Aorta (tissue), 5 donors: Measurements from ENCODE around the gene SLAMF8. TPM values are rescaled to one million over a fixed set of nuclear protein-coding genes. Genes with fewer than 3 reads are reported as not detected.

Source experiments
- ATAC-seq: fragments of 200-7000 bp; cut with Tn5 transposase; one replicate; pipeline ENCODE4 v1.9.1; 2022; ENCODE audit warnings: moderate library complexity; ENCODE audit not compliant: low FRiP score
- DNase-seq, 2 donors: peaks; one replicate each; pipeline ENCODE4 v3.0.0-alpha.2; 2020
- H3K27ac ChIP-seq, 2 donors: one replicate each; pipeline ENCODE4 v1.5.1; 2013; ENCODE audit warnings: low read length in 2 of 2, mild to moderate bottlenecking in 2 of 2, moderate library complexity in 2 of 2, control low read depth in 1 of 2, inconsistent platforms in 1 of 2, low read depth in 1 of 2
- H3K27me3 ChIP-seq, 2 donors: one replicate each; pipeline ENCODE4 v1.6.1; 2013; ENCODE audit warnings: control low read depth in 1 of 2, low read length in 1 of 2, mild to moderate bottlenecking in 1 of 2, moderate library complexity in 1 of 2; ENCODE audit not compliant: insufficient read depth in 2 of 2, control insufficient read depth in 1 of 2
- H3K36me3 ChIP-seq, 2 donors: one replicate each; pipeline ENCODE4 v1.6.1; 2013; ENCODE audit warnings: control low read depth in 1 of 2, low read length in 1 of 2, mild to moderate bottlenecking in 1 of 2; ENCODE audit not compliant: insufficient read depth in 2 of 2, control insufficient read depth in 1 of 2
- H3K4me1 ChIP-seq, 2 donors: one replicate each; pipeline ENCODE4 v1.6.1; 2013; ENCODE audit warnings: low read length in 2 of 2, control low read depth in 1 of 2, mild to moderate bottlenecking in 1 of 2, moderate library complexity in 1 of 2; ENCODE audit not compliant: insufficient read depth in 2 of 2, control insufficient read depth in 1 of 2
- H3K4me3 ChIP-seq, 2 donors: one replicate each; pipeline ENCODE4 v1.5.1; 2013; ENCODE audit warnings: low read length in 2 of 2, control low read depth in 1 of 2, mild to moderate bottlenecking in 1 of 2
- H3K9me3 ChIP-seq: one replicate; pipeline ENCODE4 v1.6.1; 2013; ENCODE audit warnings: mild to moderate bottlenecking, low read length; ENCODE audit not compliant: control insufficient read depth
- WGBS, 2 donors: extraction: QIAGEN DNeasy Blood & Tissue Kit; methylation state at CpG; one replicate each; pipeline ENCODE4 v1.1.7; 2013; 5-methylcytosine and 5-hydroxymethylcytosine counted together
- intact Hi-C, 2 donors: fragments of 100-400 bp; cut with DNase I; formaldehyde crosslinking; loops; one replicate each; pipeline versions ENCODE4 v1.14.2 to v1.15.0; 2022
- polyA plus RNA-seq, 2 donors: library from polyadenylated mRNA; stranded (reverse); fragments of 200-250 nt; gene quantifications; one replicate each; pipeline ENCODE4 v1.2.3, GENCODE V29; 2013
- total RNA-seq, 2 donors: library from RNA; stranded (reverse); fragmentation: NEBNext Ultra II Directional; extraction: Animal tissue kit (Norgen Biotek cat#: 25700); gene quantifications; one replicate each; pipeline ENCODE4 v1.2.1, GENCODE V29; 2021
- donor health status: healthy with polysubstance abuse.
- donor health status: Bipolar disorder and iron deficiency.
- donor health status: DM: no; HTN: no; CAD: no.
- donor health status: DM: no; HTN: no; CAD: no.
- donor health status: DM: yes; HTN: yes; CAD: no.

The SLAMF8 gene
- total and polyA plus RNA-seq, 4 donors = 1.3 to 12.8 (median 5.9) TPM

DNA sequence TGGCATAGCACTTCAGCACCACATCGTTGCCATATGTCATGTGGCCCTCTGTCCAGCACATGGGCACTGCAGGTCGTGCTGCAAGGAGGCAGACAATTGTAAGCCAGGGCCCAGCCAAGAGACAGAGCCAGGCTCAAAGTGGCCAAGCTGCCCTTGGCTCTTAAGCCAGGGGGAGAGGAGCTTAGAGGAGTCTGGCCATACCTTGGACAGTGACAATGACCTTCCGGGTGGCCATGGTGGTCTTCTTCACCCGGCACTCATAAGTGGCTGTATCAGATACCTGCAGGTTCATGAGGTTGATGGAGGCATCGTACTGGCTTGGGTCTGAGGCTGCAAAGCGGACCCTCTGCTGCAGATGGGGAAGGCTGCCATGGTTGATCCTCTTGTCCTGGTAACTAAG lies 31.2 kb downstream of the SLAMF8 start:
- ATAC-seq = no peak
- intact Hi-C loops = loop anchor here in 1 of 2 donors (5.0 kb wide), 1 partner anchor 61 kb away; no protein-coding TSS in a partner anchor
- no peak overlapping the region for H3K27ac ChIP-seq
- no peaks in the 10 kb centered on the region for H3K27me3 ChIP-seq
- no peaks in the 10 kb centered on the region for H3K36me3 ChIP-seq
- WGBS, 2 donors = 88 to 92% methylated on average over 6 of the region's 6 CpGs
- no peak overlapping the region for H3K4me3 ChIP-seq
- H3K4me1 ChIP-seq = no peaks in the 10 kb centered on the region
- DNase-seq = no peak
- H3K9me3 ChIP-seq = no peaks in the 10 kb centered on the region

GRCh38 chr1:159859767-159860322 lies 33.2 kb downstream of the SLAMF8 start:
- H3K4me3 ChIP-seq = no peak overlapping the region
- H3K27ac ChIP-seq = no peak overlapping the region
- H3K36me3 ChIP-seq = no peaks in the 10 kb centered on the region
- intact Hi-C loops = loop anchor here in 1 of 2 donors (5.0 kb wide), 1 partner anchor 63 kb away; no protein-coding TSS in a partner anchor
- ATAC-seq (no peak), DNase-seq (no peak)
- no peaks in the 10 kb centered on the region for H3K9me3 ChIP-seq
- H3K4me1 ChIP-seq = no peaks in the 10 kb centered on the region
- H3K27me3 ChIP-seq = no peaks in the 10 kb centered on the region
- WGBS, 2 donors = 76 to 81% methylated on average over 7 of the region's 7 CpGs

DNA sequence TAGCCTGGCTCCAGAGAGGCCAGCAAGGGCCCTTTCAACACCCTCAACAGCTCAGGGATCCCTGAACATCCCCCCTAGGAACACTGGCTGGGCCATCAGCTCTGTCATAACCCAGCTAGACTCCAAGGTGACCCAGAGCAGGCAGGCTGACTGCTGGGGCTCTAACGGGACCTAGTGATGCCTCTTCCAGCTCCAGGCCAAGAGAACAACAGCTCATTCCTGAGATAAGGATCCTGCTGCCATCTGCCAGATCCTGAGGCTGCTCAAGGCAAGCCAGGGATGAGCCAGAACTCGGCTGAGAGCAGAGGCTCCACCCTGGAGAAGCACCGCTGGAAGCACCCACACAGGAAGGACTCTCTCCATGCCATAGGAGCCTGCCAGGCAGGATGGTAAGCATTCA lies 33.8 kb downstream of the SLAMF8 start:
- 48 to 51% methylated on average over 3 of the region's 3 CpGs for whole genome bisulfite sequencing, 2 donors
- intact Hi-C loops = no loop called here
- Histone ChIP-seq H3K9me3 (no peaks in the 10 kb centered on the region), H3K4me3 (no peak overlapping the region), H3K36me3 (no peaks in the 10 kb centered on the region), H3K4me1 (no peaks in the 10 kb centered on the region), H3K27ac (no peak overlapping the region), H3K27me3 (no peaks in the 10 kb centered on the region)
- ATAC-seq (no peak), DNase-seq (no peak)

GRCh38 chr1:159861218-159861617 lies 34.5 kb downstream of the SLAMF8 start:
- Histone ChIP-seq H3K4me1 (no peaks in the 10 kb centered on the region), H3K9me3 (no peaks in the 10 kb centered on the region), H3K27me3 (no peaks in the 10 kb centered on the region), H3K4me3 (no peak overlapping the region), H3K27ac (no peak overlapping the region), H3K36me3 (no peaks in the 10 kb centered on the region)
- WGBS, 2 donors = 72 to 81% methylated on average over 8 of the region's 8 CpGs
- ATAC-seq (no peak), DNase-seq (no peak)
- intact Hi-C loops = no loop called here

DNA sequence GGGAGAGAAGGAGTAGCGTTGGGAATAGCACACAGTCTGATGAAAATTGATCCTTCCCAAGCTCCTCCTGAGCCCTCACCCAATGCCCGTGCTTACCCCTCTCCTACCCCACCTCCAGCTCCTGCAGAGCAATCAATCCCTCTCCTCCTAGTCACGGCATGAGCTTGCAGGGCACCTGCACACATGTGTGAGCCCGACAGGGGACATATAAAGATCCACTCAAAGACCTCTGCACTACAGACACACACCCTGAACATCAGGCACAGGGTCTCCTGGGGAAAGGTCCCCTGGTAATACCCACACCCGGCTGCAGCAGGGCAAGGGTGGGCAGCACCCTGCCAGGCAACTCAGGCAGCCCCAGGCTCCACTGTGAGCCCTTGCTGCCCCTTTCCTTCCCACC lies 35.4 kb downstream of the SLAMF8 start:
- WGBS, 2 donors = 78 to 80% methylated on average over 5 of the region's 5 CpGs
- DNase-seq (no peak), ATAC-seq (no peak)
- Histone ChIP-seq H3K4me3 (no peak overlapping the region), H3K27me3 (no peaks in the 10 kb centered on the region), H3K4me1 (no peaks in the 10 kb centered on the region), H3K9me3 (no peaks in the 10 kb centered on the region), H3K36me3 (no peaks in the 10 kb centered on the region), H3K27ac (no peak overlapping the region)
- intact Hi-C loops = no loop called here

DNA sequence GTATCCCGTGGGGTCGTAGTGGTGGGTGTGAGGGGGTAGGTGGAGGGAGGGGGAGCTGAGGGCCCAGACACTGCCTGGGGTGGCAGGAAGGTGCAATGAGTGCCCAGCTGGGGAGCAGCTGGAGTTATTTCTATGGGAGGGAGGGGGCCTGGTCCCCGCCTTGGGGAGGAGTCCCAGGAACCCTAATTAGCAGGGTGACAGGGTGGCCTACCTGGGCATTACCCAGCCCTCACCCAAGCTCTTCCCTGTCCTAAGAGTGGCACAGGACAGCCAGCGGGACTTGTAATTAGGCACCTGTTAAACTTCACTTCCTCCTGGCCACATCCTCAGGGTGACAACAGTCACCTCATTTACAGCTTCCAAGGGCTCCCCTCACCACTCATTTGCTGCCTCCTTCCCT lies 35.9 kb downstream of the SLAMF8 start, which contains the start of gene VSIG8:
VSIG8 (minus strand) TSS at position 101 of the 400 bp plus-strand sequence. CDS start 136 bp downstream, outside the sequence.
- Histone ChIP-seq H3K27me3 (no peaks in the 10 kb centered on the region), H3K36me3 (no peaks in the 10 kb centered on the region), H3K4me1 (no peaks in the 10 kb centered on the region), H3K9me3 (no peaks in the 10 kb centered on the region), H3K4me3 (no peak within 1 kb of the TSS), H3K27ac (no peak within 1 kb of the TSS)
- ATAC-seq (no peak), DNase-seq (no peak)
- intact Hi-C loops = no loop called here
- WGBS, 2 donors = 67 to 77% methylated on average over 3 to 4 of the region's 4 CpGs

GRCh38 chr1:159864262-159864661 lies 37.6 kb downstream of the SLAMF8 start:
- intact Hi-C loops = no loop called here
- WGBS, 2 donors = 87 to 90% methylated on average over 2 of the region's 2 CpGs
- no peak for DNase-seq

GRCh38 chr1:159866066-159866465 lies 39.4 kb downstream of the SLAMF8 start:
- Histone ChIP-seq H3K4me1 (no peaks in the 10 kb centered on the region), H3K27ac (no peak overlapping the region), H3K27me3 (no peaks in the 10 kb centered on the region), H3K4me3 (no peak overlapping the region), H3K36me3 (no peaks in the 10 kb centered on the region), H3K9me3 (no peaks in the 10 kb centered on the region)
- no peak for DNase-seq
- 7 to 29% methylated on average over 1 of the region's 1 CpG for WGBS, 2 donors
- intact Hi-C loops = no loop called here
- ATAC-seq = no peak

More at GRCh38 chr1:159864262-159864661, 37.6 kb downstream of the SLAMF8 start:
- Histone ChIP-seq H3K9me3 (no peaks in the 10 kb centered on the region), H3K4me3 (no peak overlapping the region), H3K27ac (no peak overlapping the region), H3K27me3 (no peaks in the 10 kb centered on the region), H3K4me1 (no peaks in the 10 kb centered on the region), H3K36me3 (no peaks in the 10 kb centered on the region)
- ATAC-seq = no peak

- Histone ChIP-seq H3K4me3 (no peak overlapping the region), H3K36me3 (no peaks in the 10 kb centered on the region), H3K4me1 (no peaks in the 10 kb centered on the region), H3K9me3 (no peaks in the 10 kb centered on the region), H3K27ac (no peak overlapping the region), H3K27me3 (no peaks in the 10 kb centered on the region)
- ATAC-seq (no peak), DNase-seq (no peak)
- 69 to 71% methylated on average over 14 of the region's 14 CpGs for WGBS, 2 donors
- intact Hi-C loops = no loop called here
These were observed 40.4 kb downstream of the SLAMF8 start for GRCh38 chr1:159866905-159867663.
